Measurements from ENCODE around the gene RGS7. TPM values are rescaled to one million over a fixed set of nuclear protein-coding genes. Genes with fewer than 3 reads are reported as not detected.
"Not testable (repeated sequence)": the region's sequence is repeated elsewhere in the genome, so short reads cannot be mapped to it uniquely, and the experiment has no call there.

Gene RGS7
- total and polyA plus RNA-seq, 2 donors from 2014 or later, result 3.6 TPM; not detected in 1

DNA sequence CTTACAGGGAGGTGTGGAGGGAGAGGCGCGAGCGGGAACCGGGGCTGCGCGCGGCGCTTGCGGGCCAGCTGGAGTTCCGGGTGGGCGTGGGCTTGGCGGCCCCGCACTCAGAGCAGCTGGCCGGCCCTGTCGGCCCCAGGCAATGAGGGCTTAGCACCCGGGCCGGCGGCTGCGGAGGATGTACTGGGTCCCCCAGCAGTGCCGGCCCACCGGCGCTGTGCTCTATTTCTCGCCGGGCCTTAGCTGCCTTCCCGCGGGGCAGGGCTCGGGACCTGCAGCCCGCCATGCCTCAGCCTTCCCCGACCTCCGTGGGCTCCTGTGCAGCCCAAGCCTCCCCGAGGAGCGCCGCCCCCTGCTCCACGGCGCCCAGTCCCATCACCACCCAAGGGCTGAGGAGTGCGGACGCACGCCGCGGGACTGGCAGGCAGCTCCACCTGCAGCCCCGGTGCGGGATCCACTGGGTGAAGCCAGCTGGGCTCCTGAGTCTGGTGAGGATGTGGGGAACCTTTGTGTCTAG is 594.5 kb downstream of the RGS7 start:
- H3K9ac ChIP-seq (ENCODE audit: low read length in 3 of 3); DNase-seq; H3K4me1 ChIP-seq (ENCODE audit: control insufficient read depth in 2 of 3, insufficient read depth in 2 of 3, low read depth in 1 of 3, low read length in 3 of 3); H3K27me3 ChIP-seq (ENCODE audit: control insufficient read depth, insufficient read depth, low read length); H3K9me3 ChIP-seq (ENCODE audit: control insufficient read depth in 2 of 3, insufficient read depth in 1 of 3, low read length in 3 of 3); H3K36me3 ChIP-seq (ENCODE audit: control insufficient read depth in 2 of 3, insufficient read depth in 3 of 3, low read length in 3 of 3); H3K27ac ChIP-seq (ENCODE audit: low read depth in 2 of 2, low read length in 2 of 2); FAIRE-seq; H3K4me3 ChIP-seq (ENCODE audit: low read length in 3 of 3); intact Hi-C loops (cut with DNase I): not testable (repeated sequence)

- H3K27ac ChIP-seq (ENCODE audit: low read depth in 2 of 2, low read length in 2 of 2); H3K4me3 ChIP-seq (ENCODE audit: low read length in 3 of 3); H3K36me3 ChIP-seq (ENCODE audit: control insufficient read depth in 2 of 3, insufficient read depth in 3 of 3, low read length in 3 of 3); H3K9me3 ChIP-seq (ENCODE audit: control insufficient read depth in 2 of 3, insufficient read depth in 1 of 3, low read length in 3 of 3); H3K4me1 ChIP-seq (ENCODE audit: control insufficient read depth in 2 of 3, insufficient read depth in 2 of 3, low read depth in 1 of 3, low read length in 3 of 3); H3K9ac ChIP-seq (ENCODE audit: low read length in 3 of 3); FAIRE-seq; H3K27me3 ChIP-seq (ENCODE audit: control insufficient read depth, insufficient read depth, low read length); DNase-seq; intact Hi-C loops (cut with DNase I): not testable (repeated sequence)
Measured at GRCh38 chr1:240758777-240759176, 598.2 kb downstream of the RGS7 start.

DNA sequence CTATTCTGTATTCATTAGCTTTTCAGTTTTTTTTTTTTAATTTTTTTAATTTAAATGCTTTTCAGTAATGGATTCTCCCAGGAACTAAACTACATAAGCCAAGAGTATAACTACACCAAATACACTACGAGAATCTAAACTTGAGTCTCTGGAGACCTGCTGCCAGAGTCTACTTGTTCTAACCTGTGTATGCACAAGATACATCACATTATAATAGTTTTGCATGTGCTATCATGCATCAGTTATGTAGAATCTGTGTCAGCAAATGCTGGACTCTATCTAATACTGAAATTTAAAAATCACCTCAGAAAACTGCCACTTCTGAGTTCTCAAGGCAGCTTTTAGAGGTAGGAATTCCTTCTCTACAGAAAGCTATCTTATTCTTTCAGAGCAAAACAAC is 598.7 kb downstream of the RGS7 start:
- DNase-seq (no peak), FAIRE-seq (no peak)
- no peaks in the 10 kb centered on the region for H3K9me3 ChIP-seq (ENCODE audit: control insufficient read depth in 2 of 3, insufficient read depth in 1 of 3, low read length in 3 of 3)
- no peaks in the 10 kb centered on the region for H3K27me3 ChIP-seq (ENCODE audit: control insufficient read depth, insufficient read depth, low read length)
- intact Hi-C loops (cut with DNase I), result no loop called here
- TF ChIP-seq, protein P1, sequence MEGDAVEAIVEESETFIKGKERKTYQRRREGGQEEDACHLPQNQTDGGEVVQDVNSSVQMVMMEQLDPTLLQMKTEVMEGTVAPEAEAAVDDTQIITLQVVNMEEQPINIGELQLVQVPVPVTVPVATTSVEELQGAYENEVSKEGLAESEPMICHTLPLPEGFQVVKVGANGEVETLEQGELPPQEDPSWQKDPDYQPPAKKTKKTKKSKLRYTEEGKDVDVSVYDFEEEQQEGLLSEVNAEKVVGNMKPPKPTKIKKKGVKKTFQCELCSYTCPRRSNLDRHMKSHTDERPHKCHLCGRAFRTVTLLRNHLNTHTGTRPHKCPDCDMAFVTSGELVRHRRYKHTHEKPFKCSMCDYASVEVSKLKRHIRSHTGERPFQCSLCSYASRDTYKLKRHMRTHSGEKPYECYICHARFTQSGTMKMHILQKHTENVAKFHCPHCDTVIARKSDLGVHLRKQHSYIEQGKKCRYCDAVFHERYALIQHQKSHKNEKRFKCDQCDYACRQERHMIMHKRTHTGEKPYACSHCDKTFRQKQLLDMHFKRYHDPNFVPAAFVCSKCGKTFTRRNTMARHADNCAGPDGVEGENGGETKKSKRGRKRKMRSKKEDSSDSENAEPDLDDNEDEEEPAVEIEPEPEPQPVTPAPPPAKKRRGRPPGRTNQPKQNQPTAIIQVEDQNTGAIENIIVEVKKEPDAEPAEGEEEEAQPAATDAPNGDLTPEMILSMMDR (IDR thresholded peaks at IDR 0.05; ENCODE audit: borderline replicate concordance, extremely low read depth, insufficient read depth), result no peak
- H3K36me3 ChIP-seq (ENCODE audit: control insufficient read depth in 2 of 3, insufficient read depth in 3 of 3, low read length in 3 of 3), result no peaks in the 10 kb centered on the region
- no peak overlapping the region for H3K9ac ChIP-seq (ENCODE audit: low read length in 3 of 3)
- H3K4me1 ChIP-seq (ENCODE audit: control insufficient read depth in 2 of 3, insufficient read depth in 2 of 3, low read depth in 1 of 3, low read length in 3 of 3), result no peaks in the 10 kb centered on the region
- H3K27ac ChIP-seq (ENCODE audit: low read depth in 2 of 2, low read length in 2 of 2), result no peak overlapping the region
- H3K4me3 ChIP-seq (ENCODE audit: low read length in 3 of 3), result no peak overlapping the region

DNA sequence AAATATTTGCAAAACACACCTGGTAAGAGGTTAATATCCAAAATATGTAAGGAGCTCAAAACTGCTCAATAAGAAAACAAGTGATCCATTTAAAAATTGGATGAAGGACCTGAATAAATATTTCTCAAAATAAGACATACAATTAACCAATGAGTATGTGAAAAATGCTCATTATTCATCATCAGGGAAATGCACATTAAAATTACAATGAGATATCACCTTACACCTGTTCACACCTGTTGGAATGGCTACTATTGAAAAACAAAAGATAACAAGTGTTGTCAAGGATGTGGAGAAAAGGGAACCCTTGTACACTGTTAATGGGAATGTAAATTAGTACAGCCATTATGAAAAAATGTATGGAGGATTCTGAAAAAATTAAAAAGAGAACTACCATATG is 609.1 kb downstream of the RGS7 start:
- no peak for FAIRE-seq
- H3K27ac ChIP-seq (ENCODE audit: low read depth in 2 of 2, low read length in 2 of 2), result no peak overlapping the region
- no peaks in the 10 kb centered on the region for H3K4me1 ChIP-seq (ENCODE audit: control insufficient read depth in 2 of 3, insufficient read depth in 2 of 3, low read depth in 1 of 3, low read length in 3 of 3)
- no peaks in the 10 kb centered on the region for H3K36me3 ChIP-seq (ENCODE audit: control insufficient read depth in 2 of 3, insufficient read depth in 3 of 3, low read length in 3 of 3)
- no peaks in the 10 kb centered on the region for H3K9me3 ChIP-seq (ENCODE audit: control insufficient read depth in 2 of 3, insufficient read depth in 1 of 3, low read length in 3 of 3)
- TF ChIP-seq, protein P1 (IDR thresholded peaks at IDR 0.05; ENCODE audit: borderline replicate concordance, extremely low read depth, insufficient read depth), result no peak
- H3K27me3 ChIP-seq (ENCODE audit: control insufficient read depth, insufficient read depth, low read length), result no peaks in the 10 kb centered on the region
- H3K4me3 ChIP-seq (ENCODE audit: low read length in 3 of 3), result no peak overlapping the region
- no peak overlapping the region for H3K9ac ChIP-seq (ENCODE audit: low read length in 3 of 3)
- intact Hi-C loops (cut with DNase I), result no loop called here
- DNase-seq, result no peak
